Osteoblast (primary cell): ENCODE data around the gene NUDT9. TPM values are rescaled to one million over a fixed set of nuclear protein-coding genes. Genes with fewer than 3 reads are reported as not detected.

Experiments
- DNase-seq: peaks from one replicate; pipeline ENCODE4 v3.0.0; 2011; ENCODE audit warnings: low spot score, mixed read lengths; ENCODE audit not compliant: insufficient read length; ENCODE audit errors: missing footprints
- H2AFZ ChIP-seq: 2 replicates; pipeline ENCODE4 v1.6.0; 2011; ENCODE audit warnings: mild to moderate bottlenecking, low read length
- H3K27ac ChIP-seq: 2 replicates; pipeline ENCODE4 v1.5.1; 2011; ENCODE audit warnings: mild to moderate bottlenecking, low read depth, low read length, moderate library complexity
- H3K27me3 ChIP-seq: 2 replicates; pipeline ENCODE4 v1.6.0; 2012; ENCODE audit warnings: mild to moderate bottlenecking, control low read depth, inconsistent platforms, low read length, moderate library complexity; ENCODE audit not compliant: insufficient read depth
- H3K36me3 ChIP-seq: 2 replicates; pipeline ENCODE4 v1.5.1; 2011; ENCODE audit warnings: mild to moderate bottlenecking, low read length, control low read depth, moderate library complexity; ENCODE audit not compliant: insufficient read depth
- H3K4me1 ChIP-seq: 2 replicates; pipeline ENCODE4 v1.5.1; 2011; ENCODE audit warnings: mild to moderate bottlenecking, low read length, control low read depth, moderate library complexity; ENCODE audit not compliant: insufficient read depth
- H3K4me2 ChIP-seq: 2 replicates; pipeline ENCODE4 v1.6.0; 2011; ENCODE audit warnings: mild to moderate bottlenecking, low read length; ENCODE audit not compliant: insufficient read depth
- H3K4me3 ChIP-seq: fragments of 200-600 bp; sonication (generic); 3 replicates; pipeline ENCODE4 v1.5.1; 2012; ENCODE audit warnings: mild to moderate bottlenecking, low read length, inconsistent platforms; ENCODE audit not compliant: insufficient read depth
- H3K79me2 ChIP-seq: 2 replicates; pipeline ENCODE4 v1.6.0; 2012; ENCODE audit warnings: mild to moderate bottlenecking, low read length, control low read depth, inconsistent platforms; ENCODE audit not compliant: insufficient read depth
- H3K9me3 ChIP-seq: 2 replicates; pipeline ENCODE4 v1.5.1; 2011; ENCODE audit warnings: low read depth, low read length, control low read depth
- H4K20me1 ChIP-seq: 2 replicates; pipeline ENCODE4 v1.6.0; 2012; ENCODE audit warnings: mild to moderate bottlenecking, low read length, control low read depth; ENCODE audit not compliant: insufficient read depth
- CTCF ChIP-seq: IDR thresholded peaks from 2 replicates; pipeline ENCODE4 v1.5.1; 2011; ENCODE audit warnings: mild to moderate bottlenecking, low read depth, low read length, moderate library complexity; ENCODE audit errors: extremely low read depth
- total RNA-seq: library from RNA; depleted of rRNA; stranded (reverse); fragments of >200 nt; gene quantifications from 2 replicates; pipeline ENCODE4 v1.2.3, GENCODE V29; 2012

The NUDT9 gene
- total RNA-seq, 1 donor: 10.1 TPM

GRCh38 chr4:87451537-87451936, 29.2 kb downstream of the NUDT9 start:
- no peak for DNase-seq
- Histone ChIP-seq H4K20me1 (no peaks in the 10 kb centered on the region), H3K4me2 (no peak overlapping the region), H3K36me3 (peaks cover 4% of the 10 kb centered on the region), H3K27me3 (no peaks in the 10 kb centered on the region), H3K4me3 (no peak overlapping the region), H3K4me1 (no peaks in the 10 kb centered on the region), H3K79me2 (no peaks in the 10 kb centered on the region), H2AFZ (no peak overlapping the region), H3K9me3 (no peaks in the 10 kb centered on the region), H3K27ac (no peak overlapping the region)
- peak; percentile 19 for TF ChIP-seq CTCF

GRCh38 chr4:87458913-87459312, 36.5 kb downstream of the NUDT9 start:
- no peak overlapping the region for H3K4me3 ChIP-seq
- no peak for TF ChIP-seq CTCF
- H3K79me2 ChIP-seq: no peaks in the 10 kb centered on the region
- no peaks in the 10 kb centered on the region for H3K4me1 ChIP-seq
- no peaks in the 10 kb centered on the region for H4K20me1 ChIP-seq
- peaks cover 7% of the 10 kb centered on the region for H3K36me3 ChIP-seq
- no peak overlapping the region for H3K27ac ChIP-seq
- H3K27me3 ChIP-seq: no peaks in the 10 kb centered on the region
- H3K4me2 ChIP-seq: no peak overlapping the region
- DNase-seq: no peak
- no peak overlapping the region for H2AFZ ChIP-seq
- H3K9me3 ChIP-seq: no peaks in the 10 kb centered on the region

DNA sequence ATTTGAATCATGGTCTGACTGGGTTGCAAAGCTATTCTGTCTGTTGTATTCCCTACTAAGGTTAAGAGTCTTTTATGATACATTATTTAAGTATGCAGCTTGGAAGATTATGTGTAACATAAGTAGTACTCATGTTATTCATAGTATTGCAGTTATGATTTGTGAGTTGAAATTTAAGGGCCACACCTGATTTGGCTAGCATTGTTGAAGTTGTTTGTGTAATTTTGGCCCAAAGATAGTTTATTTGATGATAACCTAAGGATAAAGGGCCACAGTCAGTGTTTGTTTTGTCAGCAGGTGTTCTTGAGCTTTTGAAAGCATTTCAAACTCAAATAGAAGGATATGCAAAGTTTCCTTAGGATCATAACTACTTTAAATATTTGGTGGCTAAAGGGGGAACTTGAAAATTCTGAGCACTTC, 38.9 kb downstream of the NUDT9 start:
- H2AFZ ChIP-seq: no peak overlapping the region
- H3K36me3 ChIP-seq: peaks cover 7% of the 10 kb centered on the region
- H3K4me1 ChIP-seq: no peaks in the 10 kb centered on the region
- H4K20me1 ChIP-seq: no peaks in the 10 kb centered on the region
- H3K9me3 ChIP-seq: no peaks in the 10 kb centered on the region
- TF ChIP-seq CTCF: no peak
- no peak overlapping the region for H3K4me3 ChIP-seq
- no peak overlapping the region for H3K4me2 ChIP-seq
- no peak for DNase-seq
- H3K27ac ChIP-seq: no peak overlapping the region
- no peaks in the 10 kb centered on the region for H3K79me2 ChIP-seq
- no peaks in the 10 kb centered on the region for H3K27me3 ChIP-seq

- H3K27me3 ChIP-seq: no peaks in the 10 kb centered on the region
- no peak for TF ChIP-seq CTCF
- no peaks in the 10 kb centered on the region for H3K9me3 ChIP-seq
- no peak overlapping the region for H3K4me3 ChIP-seq
- no peaks in the 10 kb centered on the region for H3K4me1 ChIP-seq
- H3K36me3 ChIP-seq: peaks cover 7% of the 10 kb centered on the region
- no peaks in the 10 kb centered on the region for H3K79me2 ChIP-seq
- no peak overlapping the region for H2AFZ ChIP-seq
- no peak overlapping the region for H3K27ac ChIP-seq
- H3K4me2 ChIP-seq: no peak overlapping the region
- H4K20me1 ChIP-seq: no peaks in the 10 kb centered on the region
- DNase-seq: no peak
Measured at GRCh38 chr4:87462102-87462501, 39.7 kb downstream of the NUDT9 start.
